HEK293 (cell line): ENCODE results near the gene HINT2.

Experiments
- CTCF ChIA-PET: fragments of 350-600 bp; formaldehyde crosslinking; extraction: SDS; loops from one replicate; lab custom pipeline; 2021; ENCODE audit warnings: antibody characterized with exemption; lab: Yijun Ruan, JAX
- POLR2A ChIA-PET: fragments of 300-600 bp; formaldehyde crosslinking; extraction: SDS; loops from one replicate; lab custom pipeline; 2020; ENCODE audit warnings: antibody characterized with exemption, inconsistent platforms; lab: Yijun Ruan, JAX
- H3K27ac ChIP-seq: fragments of 200-500 bp; sonication (Bioruptor generic); 2 replicates; pipeline ENCODE4 v1.5.1; 2014; ENCODE audit warnings: low read depth, low read length, control low read depth, inconsistent platforms; ENCODE audit errors: extremely low read depth
- H3K36me3 ChIP-seq, 2 experiments: fragments of 200-500 bp in 1 of 2; sonication (Bioruptor generic) in 1 of 2; 1 replicate in 1 of 2; 2 replicates in 1 of 2; pipeline ENCODE4 v1.5.1; 2014 to 2017; ENCODE audit warnings: inconsistent platforms in 2 of 2, low read length in 2 of 2; ENCODE audit not compliant: control insufficient read depth in 2 of 2, insufficient read depth in 1 of 2
- H3K4me1 ChIP-seq: fragments of 200-500 bp; sonication (Bioruptor generic); 2 replicates; pipeline ENCODE4 v1.5.1; 2014; ENCODE audit warnings: mild to moderate bottlenecking, low read length, inconsistent platforms; ENCODE audit not compliant: control insufficient read depth, insufficient read depth
- H3K4me3 ChIP-seq: 2 replicates; pipeline ENCODE4 v1.5.1; 2011; ENCODE audit warnings: low read depth, mild to moderate bottlenecking, control low read depth, low read length, moderate library complexity
- H3K9me3 ChIP-seq: fragments of 200-500 bp; sonication (Bioruptor generic); 2 replicates; pipeline ENCODE4 v1.5.1; 2014; ENCODE audit warnings: low read depth, low read length, inconsistent platforms; ENCODE audit not compliant: control insufficient read depth, insufficient read depth
- ATF2 ChIP-seq: fragments of 450-650 bp; formaldehyde crosslinking; IDR thresholded peaks from 2 replicates; pipeline ENCODE4 v1.5.1; 2016; ENCODE audit warnings: missing biosample characterization, missing genetic modification characterization, low read depth
- HOXA7 ChIP-seq: sonication (generic); formaldehyde crosslinking; IDR thresholded peaks from 2 replicates; pipeline ENCODE4 v1.8.1; 2022; ENCODE audit warnings: missing genetic modification reagents, borderline replicate concordance
- KLF10 ChIP-seq: fragments of 450-650 bp; IDR thresholded peaks from 2 replicates; pipeline ENCODE4 v1.5.1; 2018; ENCODE audit warnings: missing biosample characterization, mild to moderate bottlenecking, missing genetic modification characterization
- KLF8 ChIP-seq: fragments of 450-650 bp; formaldehyde crosslinking; IDR thresholded peaks from 2 replicates; pipeline ENCODE4 v1.5.1; 2016; ENCODE audit warnings: missing biosample characterization, missing genetic modification characterization
- REPIN1 ChIP-seq: fragments of 450-650 bp; formaldehyde crosslinking; IDR thresholded peaks from 2 replicates; pipeline ENCODE4 v1.5.1; 2017; ENCODE audit warnings: missing biosample characterization, missing genetic modification characterization, low read depth
- SCRT1 ChIP-seq: fragments of 450-650 bp; formaldehyde crosslinking; IDR thresholded peaks from 2 replicates; pipeline ENCODE4 v1.5.1; 2016; ENCODE audit warnings: missing biosample characterization, missing genetic modification characterization, borderline replicate concordance
- ZFHX2 ChIP-seq: fragments of 450-650 bp; formaldehyde crosslinking; conservative IDR thresholded peaks from 2 replicates; pipeline ENCODE4 v1.5.1; 2016; ENCODE audit warnings: missing biosample characterization, missing genetic modification characterization
- ZNF140 ChIP-seq: fragments of 450-650 bp; formaldehyde crosslinking; IDR thresholded peaks from 2 replicates; pipeline ENCODE4 v1.5.1; 2016; ENCODE audit warnings: missing biosample characterization, missing genetic modification characterization
- ZNF2 ChIP-seq: fragments of 450-650 bp; formaldehyde crosslinking; IDR thresholded peaks from 2 replicates; pipeline ENCODE4 v1.5.1; 2016; ENCODE audit warnings: missing biosample characterization, missing genetic modification characterization
- ZNF24 ChIP-seq: fragments of 450-650 bp; formaldehyde crosslinking; IDR thresholded peaks from 2 replicates; pipeline ENCODE4 v1.5.1; 2016; ENCODE audit warnings: missing biosample characterization, missing genetic modification characterization
- ZNF266 ChIP-seq: fragments of 450-650 bp; formaldehyde crosslinking; IDR thresholded peaks from 2 replicates; pipeline ENCODE4 v1.5.1; 2016; ENCODE audit warnings: missing biosample characterization, missing genetic modification characterization, low read depth
- ZNF274 ChIP-seq, 2 experiments: fragments of 200-500 bp in 1 of 2; fragments of 450-650 bp in 1 of 2; sonication (Bioruptor generic) in 1 of 2; formaldehyde crosslinking in 1 of 2; IDR thresholded peaks; 2 replicates each; pipeline versions ENCODE4 v1.5.1 to v1.6.1; 2014 to 2016; ENCODE audit warnings: borderline replicate concordance in 1 of 2, inconsistent platforms in 1 of 2, low read length in 1 of 2, missing biosample characterization in 1 of 2, missing genetic modification characterization in 1 of 2
- ZNF423 ChIP-seq: fragments of 450-650 bp; formaldehyde crosslinking; IDR thresholded peaks from 2 replicates; pipeline ENCODE4 v1.5.1; 2016; ENCODE audit warnings: missing biosample characterization, missing genetic modification characterization
- ZNF473 ChIP-seq: fragments of 450-650 bp; formaldehyde crosslinking; IDR thresholded peaks from 2 replicates; pipeline ENCODE4 v1.5.1; 2017; ENCODE audit warnings: missing biosample characterization, missing genetic modification characterization
- ZNF776 ChIP-seq: fragments of 450-650 bp; formaldehyde crosslinking; IDR thresholded peaks from 2 replicates; pipeline ENCODE4 v1.5.0; 2017; ENCODE audit warnings: missing biosample characterization, missing genetic modification characterization, borderline replicate concordance
- TF ChIP-seq, protein P1 (sequence below): fragments of 450-650 bp; formaldehyde crosslinking; IDR thresholded peaks from 2 replicates; pipeline ENCODE4 v1.5.1; 2017; ENCODE audit warnings: missing biosample characterization, missing genetic modification characterization

HINT2 gene

DNA sequence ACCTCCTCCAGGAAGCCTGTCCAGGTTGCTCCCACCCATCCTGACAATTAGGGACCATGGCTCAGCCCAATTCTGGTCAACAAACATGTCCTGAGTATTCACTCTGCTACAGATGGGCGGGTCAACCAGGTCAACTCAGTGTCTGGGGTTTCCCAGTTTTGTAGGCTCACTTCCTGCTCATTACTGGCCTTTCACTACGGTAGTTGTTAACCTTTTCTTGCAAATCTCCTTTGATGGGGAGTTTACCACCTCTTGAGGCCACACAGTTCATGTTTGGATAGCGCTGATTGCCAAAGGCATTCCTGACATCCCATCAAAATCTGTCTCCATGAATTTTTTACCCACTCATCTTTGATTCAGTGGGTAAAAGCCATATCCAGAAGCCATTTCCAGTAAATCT, 28.0 kb upstream of the HINT2 start:
- H3K36me3 ChIP-seq = peaks cover 0 to 25% of the 10 kb centered on the region in 2 experiments; a peak in 1 of 3 replicates
- TF ChIP-seq REPIN1 (tag by site-specific recombination) (no peak), ZNF423 (tag by site-specific recombination) (no peak), HOXA7 (CRISPR knock-in tag) (no peak)
- TF ChIP-seq, protein P1, sequence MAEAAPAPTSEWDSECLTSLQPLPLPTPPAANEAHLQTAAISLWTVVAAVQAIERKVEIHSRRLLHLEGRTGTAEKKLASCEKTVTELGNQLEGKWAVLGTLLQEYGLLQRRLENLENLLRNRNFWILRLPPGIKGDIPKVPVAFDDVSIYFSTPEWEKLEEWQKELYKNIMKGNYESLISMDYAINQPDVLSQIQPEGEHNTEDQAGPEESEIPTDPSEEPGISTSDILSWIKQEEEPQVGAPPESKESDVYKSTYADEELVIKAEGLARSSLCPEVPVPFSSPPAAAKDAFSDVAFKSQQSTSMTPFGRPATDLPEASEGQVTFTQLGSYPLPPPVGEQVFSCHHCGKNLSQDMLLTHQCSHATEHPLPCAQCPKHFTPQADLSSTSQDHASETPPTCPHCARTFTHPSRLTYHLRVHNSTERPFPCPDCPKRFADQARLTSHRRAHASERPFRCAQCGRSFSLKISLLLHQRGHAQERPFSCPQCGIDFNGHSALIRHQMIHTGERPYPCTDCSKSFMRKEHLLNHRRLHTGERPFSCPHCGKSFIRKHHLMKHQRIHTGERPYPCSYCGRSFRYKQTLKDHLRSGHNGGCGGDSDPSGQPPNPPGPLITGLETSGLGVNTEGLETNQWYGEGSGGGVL = no peak
- H3K27ac ChIP-seq = no peak overlapping the region
- ChIA-PET POLR2A (no interaction called here), CTCF (interaction anchor here (1.8 to 1.9 kb wide), 2 partner anchors 7 to 39 kb away, joined by 6 to 7 read pairs; no protein-coding TSS in a partner anchor)
- no peaks in the 10 kb centered on the region for H3K9me3 ChIP-seq
- no peaks in the 10 kb centered on the region for H3K4me1 ChIP-seq
- no peak overlapping the region for H3K4me3 ChIP-seq

DNA sequence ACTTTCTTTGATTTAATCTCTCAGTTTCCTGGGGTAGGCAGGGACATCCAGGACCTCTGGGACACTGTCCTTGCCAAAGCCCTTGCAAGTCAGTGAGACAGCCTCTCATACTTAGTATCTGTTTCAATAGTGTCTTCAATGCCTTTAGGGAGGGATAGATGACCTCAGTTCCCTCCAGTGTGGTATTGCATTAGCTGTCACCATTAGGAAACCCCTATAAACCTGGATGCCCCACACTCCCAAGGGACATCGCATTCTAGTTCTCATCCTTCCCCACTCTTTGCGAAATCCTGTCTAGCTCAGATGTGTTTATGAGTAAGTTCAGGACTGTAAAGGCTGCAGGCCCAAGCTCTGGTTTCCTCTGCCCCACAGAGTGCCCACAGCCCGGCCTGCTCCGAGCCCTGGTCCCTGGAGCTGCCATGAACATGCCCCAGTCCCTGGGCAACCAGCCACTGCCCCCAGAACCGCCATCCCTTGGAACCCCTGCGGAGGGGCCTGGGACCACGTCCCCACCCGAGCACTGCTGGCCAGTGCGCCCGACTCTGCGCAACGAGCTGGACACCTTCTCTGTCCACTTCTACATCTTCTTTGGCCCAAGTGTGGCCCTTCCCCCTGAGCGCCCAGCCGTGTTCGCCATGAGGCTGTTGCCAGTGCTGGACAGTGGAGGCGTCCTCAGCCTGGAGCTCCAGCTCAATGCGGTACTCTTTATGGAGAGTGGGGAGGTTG, 27.3 kb upstream of the HINT2 start:
- Histone ChIP-seq H3K27ac (no peak overlapping the region), H3K4me3 (no peak overlapping the region), H3K9me3 (no peaks in the 10 kb centered on the region), H3K4me1 (no peaks in the 10 kb centered on the region), H3K36me3 (peaks cover 0 to 19% of the 10 kb centered on the region in 2 experiments; a peak in 1 of 3 replicates)
- CTCF ChIA-PET = interaction anchor here (0.6 to 1.6 kb wide), 3 partner anchors 18 to 104 kb away, joined by 3 to 5 read pairs (median 5); no protein-coding TSS in a partner anchor
- POLR2A ChIA-PET = no interaction called here
- TF ChIP-seq ZNF140 (tag by site-specific recombination) (no peak), ATF2 (tag by site-specific recombination) (no peak)

DNA sequence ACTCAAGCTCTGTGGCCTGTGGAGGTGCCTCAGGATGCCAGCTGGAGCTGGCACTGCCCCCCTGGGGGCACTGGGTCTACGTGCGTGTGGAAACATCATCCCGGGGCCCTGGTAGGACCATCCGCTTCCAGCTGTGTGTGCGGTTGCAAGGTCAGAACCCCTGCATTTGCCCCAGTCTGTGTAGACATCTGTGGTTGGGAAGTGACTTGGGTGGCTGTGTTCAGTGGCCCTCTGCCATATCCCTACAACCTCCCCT, 26.7 kb upstream of the HINT2 start:
- Histone ChIP-seq H3K4me3 (no peak overlapping the region), H3K4me1 (no peaks in the 10 kb centered on the region), H3K27ac (no peak overlapping the region), H3K36me3 (peaks cover 0 to 13% of the 10 kb centered on the region in 2 experiments; a peak in 1 of 3 replicates), H3K9me3 (no peaks in the 10 kb centered on the region)
- POLR2A ChIA-PET = no interaction called here
- CTCF ChIA-PET = interaction anchor here (0.6 to 1.6 kb wide), 3 partner anchors 19 to 105 kb away, joined by 3 to 5 read pairs (median 5); no protein-coding TSS in a partner anchor
- TF ChIP-seq ZNF2 = no peak
- no peak for TF ChIP-seq ZNF274 (IDR thresholded peaks at IDR 0.05; ENCODE audit: low read length)
- no peak for TF ChIP-seq ZNF274 (tag by site-specific recombination; IDR thresholded peaks at IDR 0.05; ENCODE audit: borderline replicate concordance)
- no peak for TF ChIP-seq ZNF473 (tag by site-specific recombination)
- no peak for TF ChIP-seq ZNF776 (tag by site-specific recombination)
- no peak for TF ChIP-seq KLF8 (tag by site-specific recombination)
- TF ChIP-seq ZNF24 (tag by site-specific recombination) = no peak
- no peak for TF ChIP-seq SCRT1 (tag by site-specific recombination)
- no peak for TF ChIP-seq KLF10 (tag by site-specific recombination)
- no peak for TF ChIP-seq ZNF266
- TF ChIP-seq ZFHX2 (tag by site-specific recombination) = no peak
